GM12801 (cell line): ENCODE results near the gene MBD5.

Source experiments
- TF ChIP-seq, protein P1 (sequence below): IDR thresholded peaks from one replicate; pipeline ENCODE4 v1.5.1; 2011; ENCODE audit warnings: control low read depth; ENCODE audit not compliant: insufficient read length; ENCODE audit errors: extremely low read depth

The MBD5 gene

DNA sequence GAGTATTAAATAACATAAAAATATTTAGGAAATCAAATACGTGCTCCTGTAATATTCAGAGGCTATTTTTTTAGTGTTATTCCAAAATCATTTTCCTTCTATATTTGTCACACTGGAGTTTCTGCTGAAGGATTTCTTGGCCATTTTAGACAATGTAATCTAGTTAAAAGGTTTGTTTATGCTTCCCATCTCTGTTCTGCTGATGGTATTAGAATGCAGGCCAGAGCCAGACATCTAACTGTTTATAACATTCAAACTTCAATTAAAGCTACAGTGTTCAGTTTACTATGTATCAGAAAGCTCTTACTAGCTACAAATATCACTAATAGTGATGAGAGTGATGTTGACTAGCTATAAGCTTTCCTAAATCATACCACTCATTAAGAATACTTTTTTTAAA is 7.9 kb downstream of the MBD5 start:
- TF ChIP-seq, protein P1, sequence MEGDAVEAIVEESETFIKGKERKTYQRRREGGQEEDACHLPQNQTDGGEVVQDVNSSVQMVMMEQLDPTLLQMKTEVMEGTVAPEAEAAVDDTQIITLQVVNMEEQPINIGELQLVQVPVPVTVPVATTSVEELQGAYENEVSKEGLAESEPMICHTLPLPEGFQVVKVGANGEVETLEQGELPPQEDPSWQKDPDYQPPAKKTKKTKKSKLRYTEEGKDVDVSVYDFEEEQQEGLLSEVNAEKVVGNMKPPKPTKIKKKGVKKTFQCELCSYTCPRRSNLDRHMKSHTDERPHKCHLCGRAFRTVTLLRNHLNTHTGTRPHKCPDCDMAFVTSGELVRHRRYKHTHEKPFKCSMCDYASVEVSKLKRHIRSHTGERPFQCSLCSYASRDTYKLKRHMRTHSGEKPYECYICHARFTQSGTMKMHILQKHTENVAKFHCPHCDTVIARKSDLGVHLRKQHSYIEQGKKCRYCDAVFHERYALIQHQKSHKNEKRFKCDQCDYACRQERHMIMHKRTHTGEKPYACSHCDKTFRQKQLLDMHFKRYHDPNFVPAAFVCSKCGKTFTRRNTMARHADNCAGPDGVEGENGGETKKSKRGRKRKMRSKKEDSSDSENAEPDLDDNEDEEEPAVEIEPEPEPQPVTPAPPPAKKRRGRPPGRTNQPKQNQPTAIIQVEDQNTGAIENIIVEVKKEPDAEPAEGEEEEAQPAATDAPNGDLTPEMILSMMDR = no peak

DNA sequence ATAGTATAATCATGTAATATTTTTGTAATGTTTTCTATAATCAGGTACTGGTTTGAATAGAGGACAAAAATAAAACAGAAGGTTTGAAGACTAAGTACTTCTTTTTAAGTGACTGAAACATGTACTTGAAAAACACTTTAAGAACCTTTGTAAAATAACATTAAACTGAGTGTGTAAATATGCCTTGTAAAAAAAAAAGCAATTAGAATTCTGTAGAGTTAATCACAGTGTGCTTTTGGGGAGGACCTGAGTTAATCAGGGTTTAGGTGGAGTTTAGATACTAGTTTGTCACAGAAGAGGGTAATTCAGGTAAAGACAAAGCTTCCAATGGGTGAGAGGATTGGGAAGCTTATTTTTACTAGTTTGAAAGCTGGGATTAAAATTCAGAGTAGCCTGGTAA is 10.3 kb downstream of the MBD5 start:
- TF ChIP-seq, protein P1 = no peak

DNA sequence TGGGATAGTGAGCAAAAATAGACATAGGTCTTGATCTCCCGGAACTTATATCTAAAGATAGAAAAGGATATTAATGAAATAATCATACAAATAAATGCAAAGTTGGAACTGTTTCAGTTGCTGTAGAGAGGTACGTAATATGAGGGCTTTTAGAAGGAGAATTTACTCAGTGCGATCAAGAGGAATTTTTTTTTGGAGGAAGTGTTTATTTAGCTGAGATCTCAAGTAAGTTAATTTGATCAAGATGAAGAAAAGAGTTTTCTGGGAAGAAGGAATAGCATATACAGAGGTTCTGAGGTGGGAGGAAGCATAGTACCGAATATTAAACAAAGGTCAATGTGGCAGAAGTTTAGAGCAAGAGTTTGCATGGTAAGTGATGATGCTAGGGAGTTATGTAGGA is 11.3 kb downstream of the MBD5 start:
- TF ChIP-seq, protein P1 = no peak

DNA sequence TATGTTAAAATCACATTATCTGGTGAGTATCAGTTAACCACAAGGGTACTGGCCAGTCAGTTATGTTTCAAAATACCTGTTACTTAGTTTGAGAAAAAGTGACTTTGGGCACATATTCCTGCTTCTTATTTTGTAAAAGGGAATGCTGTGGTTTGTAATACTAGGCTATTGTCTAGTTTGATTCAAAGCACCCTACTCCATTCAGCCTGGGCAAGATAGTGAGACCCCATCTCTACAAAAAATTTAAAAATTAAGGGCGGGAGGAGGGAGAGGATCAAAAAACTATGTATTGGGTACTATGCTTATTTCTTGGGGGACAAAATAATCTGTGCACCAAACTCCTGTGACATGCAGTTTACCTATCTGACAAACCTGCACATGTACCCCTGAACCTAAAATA is 18.9 kb downstream of the MBD5 start:
- TF ChIP-seq, protein P1 = no peak

DNA sequence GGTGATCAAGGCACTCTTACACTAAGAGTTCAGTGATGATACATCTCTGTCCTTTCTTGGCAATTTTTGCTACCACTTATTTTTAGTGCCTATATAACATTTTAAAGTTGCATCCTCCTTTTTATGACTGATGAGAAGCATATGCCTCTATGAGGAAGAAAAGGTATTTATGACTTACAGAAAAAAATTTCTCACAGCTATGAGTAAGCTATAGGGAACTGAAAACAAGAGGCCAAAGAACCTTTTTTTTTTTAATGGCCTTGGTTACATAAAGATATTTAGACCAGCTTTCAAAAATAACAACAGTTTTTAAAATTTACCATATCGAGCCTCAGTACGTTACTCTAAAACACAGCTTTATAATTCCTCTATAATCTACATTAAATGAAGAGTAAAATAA is 21.3 kb downstream of the MBD5 start:
- TF ChIP-seq, protein P1 = no peak

DNA sequence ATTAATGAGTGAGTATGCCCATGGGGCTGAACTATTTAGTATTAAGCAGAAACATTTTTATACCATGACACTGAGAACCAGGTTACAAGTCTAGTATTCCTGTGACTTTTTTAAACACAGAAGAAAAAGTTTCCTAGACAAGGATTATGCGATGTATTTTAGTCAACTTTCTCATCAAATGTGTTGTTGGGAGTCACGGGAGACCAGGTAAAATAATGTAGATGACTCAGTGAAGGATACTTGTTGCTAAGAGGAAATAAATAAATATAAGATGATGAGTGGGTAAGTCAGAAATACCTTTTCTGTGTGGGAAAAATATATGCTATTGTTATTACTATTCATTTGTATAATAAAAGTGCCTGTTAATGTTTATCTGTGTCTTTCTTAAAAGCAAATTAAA is 23.4 kb downstream of the MBD5 start:
- TF ChIP-seq, protein P1 = no peak

DNA sequence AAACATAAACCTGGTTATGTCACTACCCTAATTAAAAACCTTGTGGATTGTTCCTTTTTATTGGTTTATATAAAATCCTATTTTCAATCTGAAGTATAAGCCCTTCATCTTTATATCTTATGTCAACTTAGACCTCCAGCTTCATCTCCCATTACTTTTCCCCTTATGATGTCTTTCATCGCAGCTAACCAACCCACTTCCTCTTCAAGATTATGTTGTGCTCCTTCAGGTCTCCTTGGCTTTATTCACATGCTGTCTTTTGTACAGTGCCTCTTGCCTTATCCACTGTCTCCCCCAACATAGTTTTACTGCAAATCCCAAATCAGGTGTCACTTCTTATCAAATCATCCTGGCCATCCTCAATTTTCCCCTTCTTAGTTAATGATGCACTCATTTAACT is 25.9 kb downstream of the MBD5 start:
- TF ChIP-seq, protein P1 = no peak
